Prostate gland (tissue), 2 donors: ENCODE data around the gene TLE2.

Source experiments
- POLR2A ChIP-seq: fragments of 450-650 bp; IDR thresholded peaks from one replicate; pipeline ENCODE4 v1.6.1; 2016; ENCODE audit warnings: antibody characterized with exemption, mild to moderate bottlenecking
- TF ChIP-seq, protein P1 (sequence below), 4 experiments: fragments of 200-600 bp in 2 of 4; fragments of 450-650 bp in 2 of 4; sonication (generic) in 2 of 4; IDR thresholded peaks; 1 replicate in 3 of 4; 2 replicates in 1 of 4; pipeline ENCODE4 v1.5.1; 2016 to 2019; ENCODE audit warnings: antibody characterized with exemption in 4 of 4, mild to moderate bottlenecking in 2 of 4, moderate library complexity in 2 of 4

DNA sequence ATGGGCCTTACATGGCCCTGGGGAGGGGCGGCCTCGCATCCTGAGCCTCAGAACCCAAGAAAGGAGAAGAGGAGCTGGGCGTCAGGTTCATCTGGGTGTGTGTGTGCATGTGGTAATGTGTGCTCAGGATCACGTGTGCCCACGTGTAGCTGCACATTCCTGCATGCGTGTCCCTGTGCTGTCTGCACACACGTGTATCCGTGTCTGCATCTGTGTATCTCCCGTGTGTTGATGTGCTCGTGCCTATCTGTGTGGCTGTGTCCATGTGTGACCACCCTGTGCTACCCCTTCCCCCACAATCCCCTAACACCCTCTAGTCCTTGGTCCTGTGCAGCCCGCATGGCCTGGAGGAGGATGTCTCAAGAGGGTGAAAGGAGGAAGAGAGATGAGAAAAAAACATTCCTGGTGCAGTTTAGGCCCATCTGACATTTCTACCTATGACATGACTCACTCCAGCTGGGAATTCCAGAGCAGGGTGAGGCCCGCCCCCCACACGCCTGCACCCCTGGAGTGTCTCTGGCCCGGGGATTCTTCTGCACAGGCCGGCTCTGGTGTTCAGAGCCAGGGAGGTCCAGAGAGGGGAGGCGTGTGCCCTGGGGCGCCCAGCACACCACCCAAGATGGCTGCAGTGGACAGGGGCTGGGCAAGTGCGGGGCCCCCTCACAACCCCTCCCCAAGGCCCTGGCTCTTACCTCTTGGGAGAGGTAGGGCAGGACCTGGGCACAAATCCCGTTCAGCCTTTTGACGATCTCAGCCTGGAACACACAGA is 26.1 kb upstream of the TLE2 start:
- TF ChIP-seq, protein P1, sequence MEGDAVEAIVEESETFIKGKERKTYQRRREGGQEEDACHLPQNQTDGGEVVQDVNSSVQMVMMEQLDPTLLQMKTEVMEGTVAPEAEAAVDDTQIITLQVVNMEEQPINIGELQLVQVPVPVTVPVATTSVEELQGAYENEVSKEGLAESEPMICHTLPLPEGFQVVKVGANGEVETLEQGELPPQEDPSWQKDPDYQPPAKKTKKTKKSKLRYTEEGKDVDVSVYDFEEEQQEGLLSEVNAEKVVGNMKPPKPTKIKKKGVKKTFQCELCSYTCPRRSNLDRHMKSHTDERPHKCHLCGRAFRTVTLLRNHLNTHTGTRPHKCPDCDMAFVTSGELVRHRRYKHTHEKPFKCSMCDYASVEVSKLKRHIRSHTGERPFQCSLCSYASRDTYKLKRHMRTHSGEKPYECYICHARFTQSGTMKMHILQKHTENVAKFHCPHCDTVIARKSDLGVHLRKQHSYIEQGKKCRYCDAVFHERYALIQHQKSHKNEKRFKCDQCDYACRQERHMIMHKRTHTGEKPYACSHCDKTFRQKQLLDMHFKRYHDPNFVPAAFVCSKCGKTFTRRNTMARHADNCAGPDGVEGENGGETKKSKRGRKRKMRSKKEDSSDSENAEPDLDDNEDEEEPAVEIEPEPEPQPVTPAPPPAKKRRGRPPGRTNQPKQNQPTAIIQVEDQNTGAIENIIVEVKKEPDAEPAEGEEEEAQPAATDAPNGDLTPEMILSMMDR (IDR thresholded peaks at IDR 0.05) = no peak
- no peak for TF ChIP-seq POLR2A
